SU-DHL-6 (cell line): Measurements from ENCODE around the gene VPS13A.

ENCODE experiments used
- EZH2phosphoT487 ChIP-seq: fragments of 200-600 bp; sonication (generic), shearing (Covaris generic); conservative IDR thresholded peaks from 2 replicates; pipeline ENCODE4 v1.6.1; 2018; ENCODE audit warnings: mild to moderate bottlenecking, antibody characterized with exemption, low read length, moderate library complexity, mixed read lengths
- TF ChIP-seq, protein P1 (sequence below): fragments of 200-600 bp; sonication (generic); IDR thresholded peaks from one replicate; pipeline ENCODE4 v1.5.1; 2017; ENCODE audit warnings: antibody characterized with exemption, mild to moderate bottlenecking, low read length, moderate library complexity; ENCODE audit not compliant: insufficient read depth, poor library complexity, severe bottlenecking

- TF ChIP-seq, protein P1, sequence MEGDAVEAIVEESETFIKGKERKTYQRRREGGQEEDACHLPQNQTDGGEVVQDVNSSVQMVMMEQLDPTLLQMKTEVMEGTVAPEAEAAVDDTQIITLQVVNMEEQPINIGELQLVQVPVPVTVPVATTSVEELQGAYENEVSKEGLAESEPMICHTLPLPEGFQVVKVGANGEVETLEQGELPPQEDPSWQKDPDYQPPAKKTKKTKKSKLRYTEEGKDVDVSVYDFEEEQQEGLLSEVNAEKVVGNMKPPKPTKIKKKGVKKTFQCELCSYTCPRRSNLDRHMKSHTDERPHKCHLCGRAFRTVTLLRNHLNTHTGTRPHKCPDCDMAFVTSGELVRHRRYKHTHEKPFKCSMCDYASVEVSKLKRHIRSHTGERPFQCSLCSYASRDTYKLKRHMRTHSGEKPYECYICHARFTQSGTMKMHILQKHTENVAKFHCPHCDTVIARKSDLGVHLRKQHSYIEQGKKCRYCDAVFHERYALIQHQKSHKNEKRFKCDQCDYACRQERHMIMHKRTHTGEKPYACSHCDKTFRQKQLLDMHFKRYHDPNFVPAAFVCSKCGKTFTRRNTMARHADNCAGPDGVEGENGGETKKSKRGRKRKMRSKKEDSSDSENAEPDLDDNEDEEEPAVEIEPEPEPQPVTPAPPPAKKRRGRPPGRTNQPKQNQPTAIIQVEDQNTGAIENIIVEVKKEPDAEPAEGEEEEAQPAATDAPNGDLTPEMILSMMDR = no peak
- TF ChIP-seq EZH2phosphoT487 = no peak
Observed at GRCh38 chr9:77211561-77211960, 34.2 kb downstream of the VPS13A start.
